GM12892 (cell line): Measurements from ENCODE around the gene ADGRD1.

Experiments used
- POLR2A ChIP-seq: IDR thresholded peaks from 2 replicates; pipeline ENCODE4 v1.6.1; 2011; ENCODE audit warnings: low read depth, low read length, control low read depth
- POLR2AphosphoS5 ChIP-seq: IDR thresholded peaks from 2 replicates; pipeline ENCODE4 v1.6.1; 2011; ENCODE audit warnings: low read depth, low read length, control low read depth

GRCh38 chr12:131153956-131154355, 200.2 kb downstream of the ADGRD1 start:
- TF ChIP-seq POLR2A (no peak), POLR2AphosphoS5 (no peak)
